Mononuclear cell (primary cell): ENCODE data around the gene PDE4D. TPM values are rescaled to one million over a fixed set of nuclear protein-coding genes. Genes with fewer than 3 reads are reported as not detected.
"Not testable (repeated sequence)": the region's sequence is repeated elsewhere in the genome, so short reads cannot be mapped to it uniquely, and the experiment has no call there.

Source experiments
- H3K27me3 ChIP-seq: 2 replicates; pipeline ENCODE4 v1.6.0; 2011; ENCODE audit warnings: low read length, control low read depth; ENCODE audit not compliant: insufficient read depth
- H3K4me1 ChIP-seq: 2 replicates; pipeline ENCODE4 v1.5.1; 2011; ENCODE audit warnings: mild to moderate bottlenecking, low read length, control low read depth; ENCODE audit not compliant: insufficient read depth
- H3K4me3 ChIP-seq: 2 replicates; pipeline ENCODE4 v1.5.1; 2011; ENCODE audit warnings: mild to moderate bottlenecking, low read length, moderate library complexity
- H3K9me3 ChIP-seq: 2 replicates; pipeline ENCODE4 v1.5.1; 2011; ENCODE audit warnings: low read depth, mild to moderate bottlenecking, control low read depth, low read length
- total RNA-seq: library from RNA; depleted of rRNA; stranded (reverse); fragments of >200 nt; gene quantifications from one replicate; pipeline ENCODE4 v1.2.3, GENCODE V29; 2012

PDE4D gene
- total RNA-seq, 1 donor: 171 TPM

GRCh38 chr5:59673438-59674058 lies 220.0 kb downstream of the PDE4D start:
- Histone ChIP-seq H3K9me3 (no peaks in the 10 kb centered on the region), H3K4me3 (no peak overlapping the region), H3K27me3 (no peaks in the 10 kb centered on the region), H3K4me1 (no peaks in the 10 kb centered on the region)

GRCh38 chr5:59666440-59667068 lies 227.0 kb downstream of the PDE4D start:
- H3K9me3 ChIP-seq: no peaks in the 10 kb centered on the region
- no peak overlapping the region for H3K4me3 ChIP-seq
- H3K27me3 ChIP-seq: no peaks in the 10 kb centered on the region
- H3K4me1 ChIP-seq: no peaks in the 10 kb centered on the region

- not testable (repeated sequence) for H3K4me1 ChIP-seq, H3K4me3 ChIP-seq, H3K9me3 ChIP-seq, H3K27me3 ChIP-seq
These were observed 227.7 kb downstream of the PDE4D start for GRCh38 chr5:59665832-59666203.

- H3K9me3 ChIP-seq: no peaks in the 10 kb centered on the region
- no peak overlapping the region for H3K4me3 ChIP-seq
- no peaks in the 10 kb centered on the region for H3K4me1 ChIP-seq
- no peaks in the 10 kb centered on the region for H3K27me3 ChIP-seq
These were observed 228.3 kb downstream of the PDE4D start for GRCh38 chr5:59665086-59665831.

GRCh38 chr5:59661954-59662615 lies 231.4 kb downstream of the PDE4D start:
- no peaks in the 10 kb centered on the region for H3K9me3 ChIP-seq
- H3K4me1 ChIP-seq: peaks cover 6% of the 10 kb centered on the region
- no peak overlapping the region for H3K4me3 ChIP-seq
- H3K27me3 ChIP-seq: no peaks in the 10 kb centered on the region

GRCh38 chr5:59661311-59661710 lies 232.2 kb downstream of the PDE4D start:
- H3K27me3 ChIP-seq: no peaks in the 10 kb centered on the region
- H3K4me1 ChIP-seq: peaks cover 6% of the 10 kb centered on the region
- no peaks in the 10 kb centered on the region for H3K9me3 ChIP-seq
- no peak overlapping the region for H3K4me3 ChIP-seq

- H3K27me3 ChIP-seq: no peaks in the 10 kb centered on the region
- H3K4me1 ChIP-seq: peaks cover 6% of the 10 kb centered on the region
- H3K9me3 ChIP-seq: no peaks in the 10 kb centered on the region
These were observed 232.8 kb downstream of the PDE4D start for GRCh38 chr5:59660737-59661136.

GRCh38 chr5:59656351-59657254 lies 236.9 kb downstream of the PDE4D start:
- Histone ChIP-seq H3K27me3 (no peaks in the 10 kb centered on the region), H3K4me3 (no peak overlapping the region), H3K9me3 (no peaks in the 10 kb centered on the region), H3K4me1 (peaks cover 6% of the 10 kb centered on the region)

More at GRCh38 chr5:59660737-59661136, 232.8 kb downstream of the PDE4D start:
- no peak overlapping the region for H3K4me3 ChIP-seq

- Histone ChIP-seq H3K9me3 (no peaks in the 10 kb centered on the region), H3K4me1 (peaks cover 6% of the 10 kb centered on the region), H3K27me3 (no peaks in the 10 kb centered on the region), H3K4me3 (no peak overlapping the region)
These were observed 237.7 kb downstream of the PDE4D start for GRCh38 chr5:59655693-59656309.

- Histone ChIP-seq H3K9me3 (no peaks in the 10 kb centered on the region), H3K4me3 (no peak overlapping the region), H3K27me3 (no peaks in the 10 kb centered on the region), H3K4me1 (peaks cover 3% of the 10 kb centered on the region)
These were observed 238.8 kb downstream of the PDE4D start for GRCh38 chr5:59654691-59655090.

GRCh38 chr5:59652449-59652848 lies 241.1 kb downstream of the PDE4D start:
- H3K4me3 ChIP-seq: no peak overlapping the region
- no peaks in the 10 kb centered on the region for H3K27me3 ChIP-seq
- no peaks in the 10 kb centered on the region for H3K4me1 ChIP-seq
- no peaks in the 10 kb centered on the region for H3K9me3 ChIP-seq

- Histone ChIP-seq H3K9me3 (no peaks in the 10 kb centered on the region), H3K27me3 (no peaks in the 10 kb centered on the region), H3K4me3 (no peak overlapping the region), H3K4me1 (peaks cover 4% of the 10 kb centered on the region)
These were observed 244.3 kb downstream of the PDE4D start for GRCh38 chr5:59648949-59649921.

- Histone ChIP-seq H3K4me1 (peaks cover 4% of the 10 kb centered on the region), H3K27me3 (no peaks in the 10 kb centered on the region), H3K9me3 (no peaks in the 10 kb centered on the region), H3K4me3 (no peak overlapping the region)
These were observed 245.3 kb downstream of the PDE4D start for GRCh38 chr5:59648038-59648831.
